A673 (cell line): ENCODE results near the gene DIP2B.

Experiments
- CTCF ChIP-seq: fragments of 300-800, 200-600 bp; sonication (generic); conservative IDR thresholded peaks from 2 replicates; pipeline ENCODE4 v1.5.1; 2017; ENCODE audit warnings: low read depth, mild to moderate bottlenecking, antibody characterized with exemption, low read length, moderate library complexity, mixed read lengths
- EZH2 ChIP-seq: fragments of 200-600 bp; sonication (generic); IDR thresholded peaks from 2 replicates; pipeline ENCODE4 v1.6.1; 2017; ENCODE audit warnings: borderline replicate concordance, low read depth, mild to moderate bottlenecking, mixed read lengths, antibody characterized with exemption, low read length; ENCODE audit not compliant: poor library complexity, severe bottlenecking

GRCh38 chr12:50620109-50620977 lies 115.6 kb downstream of the DIP2B start:
- TF ChIP-seq CTCF (no peak), EZH2 (no peak)
